Activated T-helper 1 cell treated with Interleukin-2 at 50 U/mL for 16 hours (primary cell): ENCODE data around the gene PRR15L.
"Not testable (repeated sequence)": the region's sequence is repeated elsewhere in the genome, so short reads cannot be mapped to it uniquely, and the experiment has no call there.

Experiments
- DNase-seq: peaks from one replicate; pipeline ENCODE4 v3.0.0-alpha.2; 2020; ENCODE audit warnings: low read depth

PRR15L gene

GRCh38 chr17:47988445-47988844 is 30.8 kb upstream of the PRR15L start:
- DNase-seq = not testable (repeated sequence)

GRCh38 chr17:47987240-47987835 is 29.7 kb upstream of the PRR15L start:
- DNase-seq = no peak

- DNase-seq = no peak
Observed at GRCh38 chr17:47986520-47986919, 28.8 kb upstream of the PRR15L start.

- no peak for DNase-seq
Observed at GRCh38 chr17:47983492-47984223, 26.0 kb upstream of the PRR15L start.

GRCh38 chr17:47982645-47983390 is 25.1 kb upstream of the PRR15L start:
- no peak for DNase-seq

GRCh38 chr17:47982091-47982617 is 24.5 kb upstream of the PRR15L start:
- no peak for DNase-seq

- no peak for DNase-seq
Observed at GRCh38 chr17:47981462-47981861, 23.8 kb upstream of the PRR15L start.

GRCh38 chr17:47980541-47980940 is 22.9 kb upstream of the PRR15L start:
- no peak for DNase-seq

- DNase-seq = no peak
Observed at GRCh38 chr17:47978324-47978723, 20.6 kb upstream of the PRR15L start.

GRCh38 chr17:47975823-47976205 is 18.1 kb upstream of the PRR15L start:
- no peak for DNase-seq

- DNase-seq = no peak
Observed at GRCh38 chr17:47975189-47975822, 17.6 kb upstream of the PRR15L start.

- no peak for DNase-seq
Observed at GRCh38 chr17:47973541-47973940, 15.9 kb upstream of the PRR15L start.

GRCh38 chr17:47970725-47971499 is 13.2 kb upstream of the PRR15L start, which contains the start of gene CDK5RAP3:
Gene CDK5RAP3, plus strand, starts transcription at chr17:47971113. Its CDS starts 34 bp downstream, at chr17:47971147.
- peak; percentile 98 for DNase-seq

- no peak for DNase-seq
Observed at GRCh38 chr17:47969930-47970724, 12.4 kb upstream of the PRR15L start.

GRCh38 chr17:47968836-47969235 is 11.2 kb upstream of the PRR15L start:
- DNase-seq = no peak

- no peak for DNase-seq
Observed at GRCh38 chr17:47967607-47968252, 10.0 kb upstream of the PRR15L start.

- no peak for DNase-seq
Observed at GRCh38 chr17:47966079-47966519, 8.4 kb upstream of the PRR15L start.

- DNase-seq = no peak
Observed at GRCh38 chr17:47964856-47965255, 7.2 kb upstream of the PRR15L start.

- no peak for DNase-seq
Observed at GRCh38 chr17:47962901-47963300, 5.2 kb upstream of the PRR15L start.

- no peak for DNase-seq
Observed at GRCh38 chr17:47961406-47961805, 3.7 kb upstream of the PRR15L start.
